Fibroblast of lung (primary cell): ENCODE measurements around the gene PRPH.

ENCODE experiments used
- EZH2 ChIP-seq: IDR thresholded peaks from 2 replicates; pipeline ENCODE4 v1.5.1; 2012; ENCODE audit warnings: low read length, control low read depth, mild to moderate bottlenecking; ENCODE audit errors: missing control alignments
- TF ChIP-seq, protein P1 (sequence below), 2 donors: IDR thresholded peaks in 1 of 2; conservative IDR thresholded peaks in 1 of 2; 1 replicate in 1 of 2; 2 replicates in 1 of 2; pipeline ENCODE4 v1.5.1; 2011 to 2012; ENCODE audit warnings: low read length in 2 of 2, control low read depth in 1 of 2, inconsistent platforms in 1 of 2, low read depth in 1 of 2, mild to moderate bottlenecking in 1 of 2

DNA sequence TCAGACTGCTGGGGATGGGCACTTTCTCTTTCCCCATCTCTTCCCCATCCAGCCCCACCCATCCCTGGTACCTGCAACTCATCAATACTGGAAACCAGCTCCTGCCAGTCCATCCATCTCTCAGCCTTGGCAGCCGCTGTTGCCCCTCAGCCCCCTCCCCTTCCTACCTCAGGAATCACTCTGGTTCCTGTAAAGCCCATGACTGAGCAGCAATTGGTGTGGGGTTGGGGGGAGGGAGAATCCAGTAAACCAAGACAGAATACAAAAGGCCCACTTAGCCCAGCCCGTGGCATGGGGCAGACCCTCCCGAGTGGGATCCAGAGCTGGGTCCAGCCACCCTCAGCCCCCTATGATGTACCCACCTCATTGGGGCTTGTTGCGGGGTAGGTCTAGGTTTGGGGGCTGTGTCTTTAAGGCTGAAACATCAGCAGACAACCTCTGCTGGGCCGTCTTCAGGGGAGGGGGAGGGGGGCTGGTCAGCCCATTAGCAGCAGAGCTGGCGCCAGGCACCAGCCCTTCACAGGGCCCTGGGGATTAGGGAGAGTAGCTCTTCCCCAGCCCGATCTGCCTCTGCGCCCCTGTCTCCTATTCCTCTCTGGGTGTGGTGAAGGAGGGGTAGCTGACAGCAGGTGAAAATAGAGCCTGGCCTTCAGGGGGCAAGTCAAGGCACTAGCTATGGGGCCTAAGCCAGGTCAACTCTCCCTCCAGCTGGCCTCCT, 702 bp upstream of the PRPH start:
- TF ChIP-seq, protein P1, sequence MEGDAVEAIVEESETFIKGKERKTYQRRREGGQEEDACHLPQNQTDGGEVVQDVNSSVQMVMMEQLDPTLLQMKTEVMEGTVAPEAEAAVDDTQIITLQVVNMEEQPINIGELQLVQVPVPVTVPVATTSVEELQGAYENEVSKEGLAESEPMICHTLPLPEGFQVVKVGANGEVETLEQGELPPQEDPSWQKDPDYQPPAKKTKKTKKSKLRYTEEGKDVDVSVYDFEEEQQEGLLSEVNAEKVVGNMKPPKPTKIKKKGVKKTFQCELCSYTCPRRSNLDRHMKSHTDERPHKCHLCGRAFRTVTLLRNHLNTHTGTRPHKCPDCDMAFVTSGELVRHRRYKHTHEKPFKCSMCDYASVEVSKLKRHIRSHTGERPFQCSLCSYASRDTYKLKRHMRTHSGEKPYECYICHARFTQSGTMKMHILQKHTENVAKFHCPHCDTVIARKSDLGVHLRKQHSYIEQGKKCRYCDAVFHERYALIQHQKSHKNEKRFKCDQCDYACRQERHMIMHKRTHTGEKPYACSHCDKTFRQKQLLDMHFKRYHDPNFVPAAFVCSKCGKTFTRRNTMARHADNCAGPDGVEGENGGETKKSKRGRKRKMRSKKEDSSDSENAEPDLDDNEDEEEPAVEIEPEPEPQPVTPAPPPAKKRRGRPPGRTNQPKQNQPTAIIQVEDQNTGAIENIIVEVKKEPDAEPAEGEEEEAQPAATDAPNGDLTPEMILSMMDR (conservative IDR thresholded peaks at IDR 0.05 in 1 of 2, IDR thresholded peaks at IDR 0.05 in 1 of 2; ENCODE audit: low read depth in 1 of 2, low read length in 2 of 2) = no peak
- no peak for TF ChIP-seq EZH2
